HG03378 (cell line): Measurements from ENCODE around the gene PIGS.
"Not testable (repeated sequence)": the region's sequence is repeated elsewhere in the genome, so short reads cannot be mapped to it uniquely, and the experiment has no call there.

Experiments
- ATAC-seq: cut with Tn5 transposase; IDR thresholded peaks from one replicate; pipeline ENCODE4 v1.9.1; 2021; ENCODE audit warnings: mild to moderate bottlenecking, moderate library complexity; ENCODE audit not compliant: unreplicated experiment

PIGS gene

GRCh38 chr17:28532050-28532960, 39.0 kb downstream of the PIGS start:
- ATAC-seq, result no peak

DNA sequence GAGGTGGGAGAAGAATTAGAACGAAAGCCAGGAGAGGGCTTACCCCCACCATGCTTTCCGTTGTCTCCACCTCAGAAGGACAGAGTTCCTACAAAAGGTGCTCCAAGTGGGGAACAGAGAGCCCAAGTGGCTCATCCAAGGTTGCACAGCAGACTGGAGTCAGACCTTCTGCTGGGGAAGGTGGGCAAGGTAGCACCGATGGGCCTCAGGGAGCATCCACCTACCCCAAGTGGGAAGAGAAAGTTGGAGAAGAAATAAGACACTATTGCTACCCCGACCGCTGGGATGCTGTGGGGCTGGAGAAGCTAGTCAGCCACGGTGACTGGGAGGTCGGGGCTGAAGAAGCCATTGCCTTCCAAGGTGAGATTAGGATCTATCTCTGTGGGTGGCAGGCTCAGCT, 40.4 kb downstream of the PIGS start:
- ATAC-seq, result no peak

DNA sequence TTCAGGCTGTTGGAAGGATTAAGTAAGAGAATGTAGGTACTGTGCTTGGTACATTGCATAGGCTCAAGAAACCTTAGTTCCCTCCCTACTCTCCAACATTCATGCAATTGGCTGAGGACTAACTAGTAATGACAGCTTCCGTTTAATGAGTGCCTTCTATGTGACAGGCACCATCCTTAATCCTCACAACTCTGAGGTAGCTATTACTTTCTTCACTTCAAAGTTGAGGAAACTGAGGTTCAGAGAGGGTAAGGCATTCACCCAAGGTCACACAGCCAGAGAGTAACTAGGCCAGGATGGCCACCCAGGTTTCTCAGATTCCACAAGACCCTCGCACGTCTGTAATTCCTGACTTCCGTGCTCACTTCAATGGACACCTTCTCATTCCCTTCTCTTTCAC, 41.1 kb downstream of the PIGS start:
- ATAC-seq, result no peak

- ATAC-seq, result no peak
Observed at GRCh38 chr17:28529013-28529400, 42.3 kb downstream of the PIGS start.

DNA sequence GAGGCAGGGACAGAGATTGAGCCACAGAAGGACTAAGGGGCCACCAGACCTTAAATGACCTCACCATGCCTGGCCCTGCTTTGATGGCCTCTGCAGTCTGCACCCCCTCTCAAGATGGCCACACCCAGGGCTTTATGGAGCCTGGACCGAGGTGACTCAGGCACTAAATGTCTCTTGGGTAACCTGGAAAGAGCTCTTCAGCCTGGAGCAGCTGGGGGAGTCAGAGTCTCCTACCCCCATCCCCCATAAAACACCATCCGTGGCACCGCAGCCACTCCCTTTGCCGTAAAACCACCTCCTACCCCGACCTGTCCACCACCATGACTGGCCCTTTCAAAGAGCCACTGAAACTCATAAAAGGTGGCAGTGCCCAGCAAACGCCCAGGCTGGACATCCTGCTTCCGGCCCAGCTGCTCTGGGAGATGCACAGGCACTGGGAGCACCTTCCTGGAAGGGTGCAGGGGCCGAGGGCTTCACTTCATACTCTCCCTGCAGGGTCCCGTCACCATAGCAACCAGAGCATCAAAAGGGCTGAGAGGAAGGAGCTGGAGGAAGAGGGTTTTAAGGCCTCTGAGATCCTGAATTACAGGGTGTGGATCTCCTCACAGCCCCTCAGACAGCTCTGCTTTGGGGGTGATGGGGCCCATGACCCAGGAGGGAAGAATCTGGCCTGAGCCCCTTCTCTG, 42.9 kb downstream of the PIGS start:
- no peak for ATAC-seq

DNA sequence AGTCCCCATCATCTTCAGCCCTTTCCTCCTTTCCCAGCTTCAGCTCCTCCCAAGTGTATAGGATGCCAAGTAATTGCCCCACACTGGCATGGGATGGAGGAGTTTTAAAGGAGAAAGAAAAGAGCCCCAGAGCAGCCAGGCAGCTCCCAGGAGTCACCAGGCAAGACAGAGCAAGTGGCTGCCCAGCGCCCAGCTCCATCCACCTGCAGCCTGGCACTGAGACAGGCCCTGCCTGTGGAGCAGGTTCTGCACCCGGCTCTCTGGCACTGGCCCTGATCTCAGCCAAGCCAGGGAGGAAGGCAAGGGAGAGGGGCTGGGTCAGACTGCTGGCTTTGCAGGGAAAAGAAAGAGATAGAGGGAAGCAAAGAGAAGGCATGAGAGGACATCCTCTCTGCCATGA, 43.5 kb downstream of the PIGS start:
- no peak for ATAC-seq

- ATAC-seq, result no peak
Observed at GRCh38 chr17:28527181-28527681, 44.1 kb downstream of the PIGS start.

GRCh38 chr17:28526381-28526780, 44.9 kb downstream of the PIGS start:
- ATAC-seq, result no peak

DNA sequence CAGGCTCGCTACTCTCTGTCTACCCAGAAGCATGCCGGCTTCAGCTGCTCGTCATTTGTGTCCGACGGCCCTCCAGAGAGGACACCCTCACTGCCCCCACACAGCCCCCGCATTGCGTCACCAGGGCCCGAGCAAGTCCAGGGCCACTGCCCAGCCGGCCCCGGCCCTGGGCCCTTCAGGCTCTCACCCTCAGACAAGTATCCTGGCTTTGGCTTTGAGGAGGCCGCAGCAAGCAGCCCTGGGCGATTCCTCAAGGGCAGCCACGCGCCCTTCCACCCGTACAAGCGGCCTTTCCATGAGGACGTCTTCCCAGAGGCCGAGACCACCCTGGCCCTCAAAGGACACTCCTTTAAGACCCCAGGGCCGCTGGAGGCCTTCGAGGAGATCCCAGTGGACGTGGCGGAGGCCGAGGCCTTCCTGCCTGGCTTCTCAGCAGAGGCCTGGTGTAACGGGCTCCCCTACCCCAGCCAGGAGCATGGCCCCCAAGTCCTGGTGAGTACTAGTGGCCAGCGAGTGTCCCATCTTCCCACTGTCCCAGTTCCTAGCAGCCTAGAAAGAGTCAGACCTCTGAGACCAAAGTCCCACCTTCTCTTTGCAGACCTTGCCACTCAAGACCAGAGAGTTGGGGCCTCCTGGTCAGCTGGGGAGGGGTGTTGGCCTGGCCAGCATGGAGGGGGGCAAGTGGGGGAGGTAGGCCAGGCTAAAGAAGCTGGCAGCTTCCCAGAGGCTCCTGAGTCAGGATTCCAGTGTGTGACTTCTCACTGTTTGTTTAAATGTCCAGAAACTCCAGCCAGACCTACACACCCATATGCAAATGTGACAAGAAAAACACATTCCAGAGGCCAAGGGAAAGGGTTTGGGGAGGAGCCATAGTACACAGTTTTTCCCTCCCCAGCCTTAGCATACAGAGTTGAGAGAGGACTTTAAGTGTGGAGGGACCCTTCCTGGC, 46.6 kb downstream of the PIGS start:
- no peak for ATAC-seq

- no peak for ATAC-seq
Observed at GRCh38 chr17:28523876-28524275, 47.4 kb downstream of the PIGS start.

GRCh38 chr17:28523186-28523585, 48.1 kb downstream of the PIGS start:
- no peak for ATAC-seq

- ATAC-seq, result not testable (repeated sequence)
Observed at GRCh38 chr17:28522281-28522680, 49.0 kb downstream of the PIGS start.

DNA sequence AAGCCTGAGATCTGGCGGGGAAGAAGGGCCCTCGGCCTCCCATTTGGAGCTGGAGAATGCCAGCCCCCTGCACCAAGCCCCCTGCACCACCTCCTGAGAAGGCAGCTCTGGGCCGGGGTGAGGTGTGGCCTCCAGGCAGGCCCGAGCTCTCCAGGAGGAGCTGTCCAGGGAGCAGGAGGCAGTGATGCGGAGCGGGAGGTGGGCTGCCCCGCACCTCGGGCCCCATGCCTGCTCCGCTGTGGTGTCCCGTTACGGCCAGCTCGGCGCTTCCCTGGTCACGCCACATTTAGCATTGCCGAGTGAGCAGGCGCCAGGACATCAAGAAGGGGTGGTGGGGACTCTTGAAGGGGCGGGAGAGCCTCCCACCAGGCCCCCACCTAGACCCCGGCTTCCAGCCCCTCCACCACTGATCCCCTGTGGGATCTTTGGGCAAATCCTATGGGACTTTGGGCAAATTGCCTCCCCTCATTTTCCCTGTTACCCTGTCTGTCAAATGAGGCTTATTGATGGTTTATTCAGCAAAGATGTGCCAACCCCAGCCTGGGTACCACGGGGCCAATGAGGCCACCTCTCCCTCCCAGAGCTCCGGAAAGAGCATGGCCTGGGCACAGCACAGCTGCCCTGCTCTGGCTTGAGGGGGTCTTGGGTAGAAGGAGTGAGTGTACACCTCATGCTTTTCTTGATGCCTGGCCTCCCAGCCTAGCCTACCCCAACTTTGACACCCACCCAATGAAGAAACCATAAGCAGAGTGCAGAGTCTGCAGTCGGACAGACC, 49.8 kb downstream of the PIGS start:
- no peak for ATAC-seq

DNA sequence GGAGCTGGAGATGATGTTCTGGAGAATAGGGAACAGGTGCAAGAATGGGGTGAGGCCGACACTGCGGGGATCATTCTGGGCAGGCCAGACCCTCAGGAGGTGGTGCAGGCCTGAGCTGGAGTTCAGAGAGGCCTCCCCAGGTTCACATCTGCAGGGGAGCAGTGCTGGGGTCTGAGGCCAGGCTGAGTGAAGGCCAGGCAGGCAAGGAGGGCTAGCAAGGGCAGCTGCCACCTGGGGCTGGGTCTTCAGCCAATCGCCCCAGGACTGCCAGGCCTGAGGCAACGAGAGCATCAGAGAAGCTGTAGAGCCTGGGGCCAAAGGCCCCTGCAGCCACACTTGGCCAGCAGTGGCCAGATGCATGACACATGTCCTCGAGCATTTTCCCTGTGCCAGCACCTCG, 50.6 kb downstream of the PIGS start:
- no peak for ATAC-seq

DNA sequence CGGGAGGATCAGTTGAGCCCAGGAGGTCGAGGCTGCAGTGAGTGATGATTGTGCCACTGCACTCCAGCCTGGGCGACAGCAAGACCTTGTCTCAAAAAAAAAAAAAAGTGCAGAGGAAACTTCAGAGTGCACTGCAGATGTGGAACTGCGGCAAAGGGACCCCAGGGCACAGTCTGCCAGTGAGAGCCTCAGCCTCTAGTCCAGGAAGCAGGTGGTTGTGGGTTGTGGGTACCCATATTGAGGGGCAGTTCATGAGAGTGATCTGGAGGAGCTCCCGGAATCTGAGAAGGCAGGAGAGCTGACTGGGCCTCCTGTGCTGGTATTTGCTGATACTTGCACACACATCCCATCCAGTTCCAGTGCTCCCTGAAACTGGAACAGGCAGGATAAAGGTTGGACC, 52.1 kb downstream of the PIGS start:
- no peak for ATAC-seq

- ATAC-seq, result no peak
Observed at GRCh38 chr17:28518578-28518977, 52.7 kb downstream of the PIGS start.

DNA sequence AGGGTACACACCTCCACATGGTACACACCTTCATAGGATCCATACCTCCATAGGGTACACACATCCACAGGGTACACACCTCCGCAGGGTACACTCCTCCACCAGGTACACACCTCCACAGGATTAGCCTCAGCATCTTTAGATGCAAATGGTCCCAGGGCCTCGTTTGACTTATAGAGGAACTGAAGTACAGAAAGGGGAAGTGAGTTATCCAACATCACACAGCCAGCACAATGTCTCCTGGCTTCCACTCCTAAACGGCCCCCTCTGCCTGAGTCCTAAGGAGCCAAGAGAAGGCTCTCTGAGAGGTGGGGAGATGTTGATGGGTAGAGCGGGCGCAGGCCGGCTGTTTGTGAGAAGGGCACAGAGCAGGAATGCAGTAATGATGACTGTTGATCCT, 53.2 kb downstream of the PIGS start:
- ATAC-seq, result no peak

- ATAC-seq, result no peak
Observed at GRCh38 chr17:28515518-28515917, 55.8 kb downstream of the PIGS start.

DNA sequence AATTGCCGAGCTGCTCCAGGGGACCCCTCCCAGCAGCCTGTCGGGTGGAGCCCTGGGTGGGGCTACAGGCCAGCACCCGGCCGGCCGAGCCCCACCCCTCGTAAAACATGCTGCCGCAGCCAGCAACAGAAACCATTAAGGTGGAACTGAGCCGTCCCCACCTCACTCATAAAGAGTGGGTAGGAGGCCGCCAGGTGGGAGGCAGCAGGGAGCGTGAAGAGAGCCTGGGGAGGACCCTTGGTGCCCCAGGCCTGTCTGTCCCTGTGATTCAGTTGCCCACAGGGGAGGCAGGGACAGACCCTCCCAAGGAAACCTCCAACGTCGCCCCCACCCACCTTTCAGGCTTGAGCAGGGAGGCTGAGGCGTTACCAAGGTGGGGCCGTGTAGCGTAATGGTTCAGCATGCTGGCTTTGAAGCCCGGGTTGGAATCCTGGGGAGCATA, 56.7 kb downstream of the PIGS start:
- ATAC-seq, result no peak

- ATAC-seq, result no peak
Observed at GRCh38 chr17:28513476-28513875, 57.8 kb downstream of the PIGS start.
